Measurements from ENCODE around the gene NRBF2. TPM values are rescaled to one million over a fixed set of nuclear protein-coding genes. Genes with fewer than 3 reads are reported as not detected.

NRBF2 gene
- total RNA-seq, 2 donors from 2014 or later, result 27.5 to 28.9 TPM

DNA sequence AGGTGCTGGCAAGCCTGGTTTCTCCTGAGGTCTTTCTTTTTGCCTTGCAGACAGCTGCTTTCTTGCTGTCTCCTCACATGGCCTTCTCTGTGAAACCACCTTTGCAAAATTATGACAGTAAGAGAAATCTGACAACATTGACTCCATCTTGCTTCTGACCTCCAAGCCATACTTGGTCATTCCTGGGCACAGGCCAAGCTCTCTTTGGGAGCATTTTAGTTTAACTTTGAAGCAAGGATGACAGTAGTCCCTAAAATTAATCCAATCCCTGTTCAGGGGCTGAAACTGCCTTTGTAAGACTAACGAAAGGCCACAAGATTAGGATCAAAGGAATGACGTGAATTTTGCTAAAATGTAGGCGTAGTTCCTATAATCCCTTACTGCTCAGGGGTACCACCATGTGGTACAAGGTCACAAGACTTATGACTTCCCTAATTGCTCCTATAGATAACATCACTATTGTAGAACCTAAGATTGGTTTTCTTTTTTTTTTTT lies 25.1 kb upstream of the NRBF2 start:
- DNase-seq, result no peak
- Mint-ChIP-seq H3K4me3 (no peak overlapping the region), H3K36me3 (ENCODE audit: low read depth) (no peaks in the 10 kb centered on the region), H3K4me1 (peaks cover 5% of the 10 kb centered on the region), H3K27ac (no peak overlapping the region), H3K9me3 (no peaks in the 10 kb centered on the region), H3K27me3 (ENCODE audit: insufficient read depth) (no peaks in the 10 kb centered on the region)
- H3K27me3 ChIP-seq (ENCODE audit: control insufficient read depth, insufficient read depth, low read length, poor library complexity, severe bottlenecking), result no peaks in the 10 kb centered on the region
- H3K4me3 ChIP-seq (ENCODE audit: low read length), result no peak overlapping the region
- H3K36me3 ChIP-seq (ENCODE audit: control insufficient read depth, insufficient read depth, low read length), result no peaks in the 10 kb centered on the region
- WGBS, 2 experiments (ENCODE audit: insufficient coverage in 1 of 2, insufficient read length in 1 of 2), result 58% methylated on average over 3 of the region's 3 CpGs; no CpG with 5 or more reads in 1 of the 2 experiments
- H3K9ac ChIP-seq (ENCODE audit: extremely low read depth, low read length, poor library complexity, severe bottlenecking), result no peak overlapping the region
- no peaks in the 10 kb centered on the region for H3K9me3 ChIP-seq (ENCODE audit: control insufficient read depth, low read length)
- no peaks in the 10 kb centered on the region for H3K4me1 ChIP-seq (ENCODE audit: control insufficient read depth, insufficient read depth, low read length)
- no peak overlapping the region for H3K27ac ChIP-seq (ENCODE audit: low read depth, low read length)
- TF ChIP-seq, protein P1, sequence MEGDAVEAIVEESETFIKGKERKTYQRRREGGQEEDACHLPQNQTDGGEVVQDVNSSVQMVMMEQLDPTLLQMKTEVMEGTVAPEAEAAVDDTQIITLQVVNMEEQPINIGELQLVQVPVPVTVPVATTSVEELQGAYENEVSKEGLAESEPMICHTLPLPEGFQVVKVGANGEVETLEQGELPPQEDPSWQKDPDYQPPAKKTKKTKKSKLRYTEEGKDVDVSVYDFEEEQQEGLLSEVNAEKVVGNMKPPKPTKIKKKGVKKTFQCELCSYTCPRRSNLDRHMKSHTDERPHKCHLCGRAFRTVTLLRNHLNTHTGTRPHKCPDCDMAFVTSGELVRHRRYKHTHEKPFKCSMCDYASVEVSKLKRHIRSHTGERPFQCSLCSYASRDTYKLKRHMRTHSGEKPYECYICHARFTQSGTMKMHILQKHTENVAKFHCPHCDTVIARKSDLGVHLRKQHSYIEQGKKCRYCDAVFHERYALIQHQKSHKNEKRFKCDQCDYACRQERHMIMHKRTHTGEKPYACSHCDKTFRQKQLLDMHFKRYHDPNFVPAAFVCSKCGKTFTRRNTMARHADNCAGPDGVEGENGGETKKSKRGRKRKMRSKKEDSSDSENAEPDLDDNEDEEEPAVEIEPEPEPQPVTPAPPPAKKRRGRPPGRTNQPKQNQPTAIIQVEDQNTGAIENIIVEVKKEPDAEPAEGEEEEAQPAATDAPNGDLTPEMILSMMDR (conservative IDR thresholded peaks at IDR 0.05), result no peak

DNA sequence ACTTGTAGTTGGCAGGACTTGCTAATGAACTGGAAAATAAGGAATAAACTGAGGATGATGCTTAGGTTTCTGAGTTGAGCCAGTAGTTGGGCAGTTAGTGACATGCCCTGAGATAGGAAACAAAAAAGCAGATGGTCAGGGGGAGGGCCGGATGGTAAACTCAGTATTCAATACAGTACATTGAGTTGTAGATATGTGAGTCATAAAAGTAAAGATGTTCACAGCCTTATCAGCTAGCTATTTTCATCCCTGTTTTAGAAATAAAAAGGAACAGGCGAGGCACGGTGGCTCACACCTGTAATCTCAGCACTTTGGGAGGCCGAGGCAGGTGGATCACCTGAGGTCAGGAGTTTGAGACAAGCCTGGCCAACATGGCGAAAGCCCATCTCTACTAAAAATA lies 22.2 kb upstream of the NRBF2 start:
- no peaks in the 10 kb centered on the region for H3K27me3 Mint-ChIP-seq (ENCODE audit: insufficient read depth)
- TF ChIP-seq, protein P1 (conservative IDR thresholded peaks at IDR 0.05), result no peak
- Histone ChIP-seq H3K27me3 (ENCODE audit: control insufficient read depth, insufficient read depth, low read length, poor library complexity, severe bottlenecking) (no peaks in the 10 kb centered on the region), H3K9ac (ENCODE audit: extremely low read depth, low read length, poor library complexity, severe bottlenecking) (no peak overlapping the region), H3K36me3 (ENCODE audit: control insufficient read depth, insufficient read depth, low read length) (no peaks in the 10 kb centered on the region), H3K4me1 (ENCODE audit: control insufficient read depth, insufficient read depth, low read length) (no peaks in the 10 kb centered on the region), H3K4me3 (ENCODE audit: low read length) (no peak overlapping the region), H3K27ac (ENCODE audit: low read depth, low read length) (no peak overlapping the region), H3K9me3 (ENCODE audit: control insufficient read depth, low read length) (no peaks in the 10 kb centered on the region)
- no peaks in the 10 kb centered on the region for H3K9me3 Mint-ChIP-seq
- no peak overlapping the region for H3K4me3 Mint-ChIP-seq
- no peak for DNase-seq
- WGBS, 2 experiments (ENCODE audit: insufficient coverage in 1 of 2, insufficient read length in 1 of 2), result 94 to 100% methylated on average over 3 to 5 of the region's 5 CpGs
- no peak overlapping the region for H3K27ac Mint-ChIP-seq
- peaks cover 3% of the 10 kb centered on the region for H3K4me1 Mint-ChIP-seq
- no peaks in the 10 kb centered on the region for H3K36me3 Mint-ChIP-seq (ENCODE audit: low read depth)

DNA sequence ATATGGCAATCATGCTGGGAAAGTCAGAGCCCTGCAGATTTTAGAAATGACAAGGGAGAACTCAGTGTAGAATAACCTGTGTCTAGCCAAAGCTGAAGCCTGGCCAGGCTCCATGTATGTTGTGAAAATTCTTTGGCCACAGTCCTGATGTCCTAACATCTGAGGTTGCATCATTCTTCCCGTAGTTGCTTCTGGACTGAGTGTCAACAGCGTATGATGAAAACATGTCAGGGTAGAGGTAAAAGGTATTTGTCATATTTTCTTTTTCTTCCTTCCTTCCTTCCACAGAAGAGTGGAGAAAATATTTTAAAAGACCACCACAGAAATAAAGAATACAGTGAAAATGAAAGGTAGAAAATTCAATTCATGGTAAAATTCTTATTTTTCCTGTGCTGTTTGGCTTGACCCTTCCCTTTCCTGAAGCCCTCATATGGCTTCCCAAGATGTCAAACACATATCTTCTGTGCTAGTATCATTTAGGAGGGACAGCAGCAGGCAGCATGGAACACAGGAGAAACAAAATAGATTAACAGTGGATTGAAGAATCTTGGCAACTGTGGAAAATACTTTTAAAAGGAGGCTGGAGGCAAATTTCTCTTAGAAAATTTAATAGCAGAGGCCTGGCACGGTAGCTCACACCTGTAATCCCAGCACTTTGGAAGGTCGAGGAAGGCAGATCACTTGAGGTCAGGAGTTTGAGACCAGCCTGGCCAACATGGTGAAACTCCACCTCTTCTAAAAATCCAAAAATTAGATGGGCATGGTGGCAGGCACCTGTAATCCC lies 18.9 kb upstream of the NRBF2 start:
- Mint-ChIP-seq H3K27me3 (ENCODE audit: insufficient read depth) (no peaks in the 10 kb centered on the region), H3K36me3 (ENCODE audit: low read depth) (no peaks in the 10 kb centered on the region), H3K9me3 (no peaks in the 10 kb centered on the region), H3K27ac (no peak overlapping the region), H3K4me3 (no peak overlapping the region), H3K4me1 (no peaks in the 10 kb centered on the region)
- H3K9me3 ChIP-seq (ENCODE audit: control insufficient read depth, low read length), result no peaks in the 10 kb centered on the region
- no peak overlapping the region for H3K4me3 ChIP-seq (ENCODE audit: low read length)
- H3K36me3 ChIP-seq (ENCODE audit: control insufficient read depth, insufficient read depth, low read length), result no peaks in the 10 kb centered on the region
- no peaks in the 10 kb centered on the region for H3K27me3 ChIP-seq (ENCODE audit: control insufficient read depth, insufficient read depth, low read length, poor library complexity, severe bottlenecking)
- DNase-seq, result no peak
- no peak overlapping the region for H3K27ac ChIP-seq (ENCODE audit: low read depth, low read length)
- no peak overlapping the region for H3K9ac ChIP-seq (ENCODE audit: extremely low read depth, low read length, poor library complexity, severe bottlenecking)
- H3K4me1 ChIP-seq (ENCODE audit: control insufficient read depth, insufficient read depth, low read length), result no peaks in the 10 kb centered on the region
- 86 to 91% methylated on average over 1 to 4 of the region's 4 CpGs for WGBS, 2 experiments (ENCODE audit: insufficient coverage in 1 of 2, insufficient read length in 1 of 2)
- TF ChIP-seq, protein P1 (conservative IDR thresholded peaks at IDR 0.05), result no peak
